NCI-H2081 treated with DMSO at 0.1 percent for 48 hours (cell line): Measurements from ENCODE around the gene GBA2.

ENCODE experiments used
- DNase-seq: peaks from one replicate; lab custom pipeline; 2025; lab: John Stamatoyannopoulos, UW

Gene GBA2

GRCh38 chr9:35690614-35691333 lies 58.3 kb downstream of the GBA2 start:
- no peak for DNase-seq

GRCh38 chr9:35690294-35690613 lies 58.8 kb downstream of the GBA2 start:
- no peak for DNase-seq

- no peak for DNase-seq
Measured at GRCh38 chr9:35689542-35690293, 59.3 kb downstream of the GBA2 start, which contains the start of gene TPM2. TSS of gene TPM2 (minus strand) at chr9:35689925. CDS start at chr9:35689817, 108 bp downstream.

- DNase-seq, result no peak
Measured at GRCh38 chr9:35688558-35689541, 60.2 kb downstream of the GBA2 start.

GRCh38 chr9:35687972-35688557 lies 61.0 kb downstream of the GBA2 start:
- no peak for DNase-seq

- no peak for DNase-seq
Measured at GRCh38 chr9:35687306-35687705, 61.7 kb downstream of the GBA2 start.
